ENCODE measurements around the gene NEUROD4. TPM values are rescaled to one million over a fixed set of nuclear protein-coding genes. Genes with fewer than 3 reads are reported as not detected.

The NEUROD4 gene
- total and polyA plus RNA-seq, 2 experiments from 2014 or later, result 0.07 to 0.13 TPM

- TF ChIP-seq EZH2phosphoT487 (IDR thresholded peaks at IDR 0.05; ENCODE audit: unreplicated experiment) (no peak), JUNB (IDR thresholded peaks at IDR 0.05; ENCODE audit: unreplicated experiment) (no peak), CREB1 (CRISPR knock-in tag; IDR thresholded peaks at IDR 0.05; ENCODE audit: low read depth) (no peak), ZNF114 (CRISPR knock-in tag; IDR thresholded peaks at IDR 0.05) (no peak), ETS1 (IDR thresholded peaks at IDR 0.05) (no peak), CTCF (conservative IDR thresholded peaks at IDR 0.05; ENCODE audit: low read depth in 2 of 2) (no peak)
- Mint-ChIP-seq H3K36me3 (ENCODE audit: low read depth) (no peaks in the 10 kb centered on the region; the same call in 1 of the 3 replicates), H3K9me3 (no peaks in the 10 kb centered on the region; the same call in 2 of the 3 replicates), H3K27me3 (ENCODE audit: insufficient read depth, low read depth, poor library complexity) (peaks cover 2% of the 10 kb centered on the region), H3K27ac (no peak overlapping the region), H3K4me1 (peaks cover 31% of the 10 kb centered on the region), H3K4me3 (no peak overlapping the region)
- Histone ChIP-seq H3K36me3 (ENCODE audit: insufficient read depth) (no peaks in the 10 kb centered on the region), H3K9me2 (ENCODE audit: insufficient read depth) (peaks cover 5% of the 10 kb centered on the region; the same call in 1 of the 2 replicates), H2AFZ (peak overlapping the region; percentile 6; the same call in 1 of the 2 replicates), H3F3A (replicated peaks; ENCODE audit: low read depth) (no peaks in the 10 kb centered on the region), H3K79me2 (replicated peaks; ENCODE audit: insufficient read depth) (no peaks in the 10 kb centered on the region), H4K20me1 (replicated peaks; ENCODE audit: insufficient read depth) (no peaks in the 10 kb centered on the region), H3K4me3 (no peak overlapping the region), H3K4me2 (no peak overlapping the region), H3K27me3 (ENCODE audit: insufficient read depth) (no peaks in the 10 kb centered on the region), H3K4me1 (ENCODE audit: insufficient read depth) (peaks cover 28% of the 10 kb centered on the region), H3K27ac (ENCODE audit: low read depth) (no peak overlapping the region)
- ATAC-seq (no peak), DNase-seq (ENCODE audit: low spot score) (no peak)
These were observed 18.4 kb upstream of the NEUROD4 start for GRCh38 chr12:55001198-55001868.

- Histone ChIP-seq H3K27me3 (ENCODE audit: insufficient read depth) (no peaks in the 10 kb centered on the region), H3K4me2 (no peak overlapping the region), H3K4me3 (no peak overlapping the region), H3K79me2 (replicated peaks; ENCODE audit: insufficient read depth) (no peaks in the 10 kb centered on the region), H3K4me1 (ENCODE audit: insufficient read depth) (peaks cover 19% of the 10 kb centered on the region), H3K36me3 (ENCODE audit: insufficient read depth) (no peaks in the 10 kb centered on the region), H2AFZ (peak overlapping the region; percentile 16; the same call in 1 of the 2 replicates), H3F3A (replicated peaks; ENCODE audit: low read depth) (no peaks in the 10 kb centered on the region), H4K20me1 (replicated peaks; ENCODE audit: insufficient read depth) (no peaks in the 10 kb centered on the region), H3K27ac (ENCODE audit: low read depth) (no peak overlapping the region), H3K9me2 (ENCODE audit: insufficient read depth) (peaks cover 5% of the 10 kb centered on the region; the same call in 1 of the 2 replicates)
- Mint-ChIP-seq H3K27ac (0 out of 2 replicates have a peak overlapping the region, but pooled peaks have one; percentile 32), H3K4me3 (no peak overlapping the region), H3K9me3 (no peaks in the 10 kb centered on the region; the same call in 2 of the 3 replicates), H3K4me1 (peaks cover 21% of the 10 kb centered on the region), H3K27me3 (ENCODE audit: insufficient read depth, low read depth, poor library complexity) (peaks cover 2% of the 10 kb centered on the region), H3K36me3 (ENCODE audit: low read depth) (no peaks in the 10 kb centered on the region; the same call in 2 of the 3 replicates)
- TF ChIP-seq ZNF462 (CRISPR knock-in tag; IDR thresholded peaks at IDR 0.05) (no peak), STAT1 (IDR thresholded peaks at IDR 0.05; ENCODE audit: unreplicated experiment) (no peak), EZH2phosphoT487 (IDR thresholded peaks at IDR 0.05; ENCODE audit: unreplicated experiment) (no peak)
- no peak for ATAC-seq
- DNase-seq (ENCODE audit: low spot score), result no peak
These were observed 17.4 kb upstream of the NEUROD4 start for GRCh38 chr12:55002355-55002754.
